GM18861 (cell line): ENCODE measurements around the gene TRMT112.

Experiments used
- ATAC-seq: cut with Tn5 transposase; IDR thresholded peaks from one replicate; pipeline ENCODE4 v1.9.1; 2021; ENCODE audit not compliant: unreplicated experiment

TRMT112 gene

GRCh38 chr11:64317325-64317960 is at the start of gene TRMT112:
Gene TRMT112 (minus strand): TSS chr11:64317559. CDS start chr11:64317526, 33 bp downstream.
- peak; percentile 35 for ATAC-seq

- no peak for ATAC-seq
These were observed 49.4 kb upstream of the TRMT112 start for GRCh38 chr11:64366751-64367150.

GRCh38 chr11:64364911-64365310 is 47.6 kb upstream of the TRMT112 start:
- ATAC-seq = no peak

GRCh38 chr11:64364435-64364834 is 47.1 kb upstream of the TRMT112 start:
- no peak for ATAC-seq

- ATAC-seq = no peak
These were observed 45.0 kb upstream of the TRMT112 start for GRCh38 chr11:64362339-64362738.

- ATAC-seq = no peak
These were observed 44.3 kb upstream of the TRMT112 start for GRCh38 chr11:64361659-64362058.

GRCh38 chr11:64360448-64360921 is 43.1 kb upstream of the TRMT112 start:
- no peak for ATAC-seq

GRCh38 chr11:64359712-64360445 is 42.5 kb upstream of the TRMT112 start:
- no peak for ATAC-seq

GRCh38 chr11:64358907-64359711 is 41.8 kb upstream of the TRMT112 start, which contains the start of gene RPS6KA4:
Gene RPS6KA4 (plus strand): TSS chr11:64359162. CDS start chr11:64359236, 74 bp downstream.
- no peak for ATAC-seq

- no peak for ATAC-seq
These were observed 41.2 kb upstream of the TRMT112 start for GRCh38 chr11:64358536-64358906.

- no peak for ATAC-seq
These were observed 40.7 kb upstream of the TRMT112 start for GRCh38 chr11:64357904-64358535.

GRCh38 chr11:64357446-64357845 is 40.1 kb upstream of the TRMT112 start:
- ATAC-seq = no peak

- no peak for ATAC-seq
These were observed 39.4 kb upstream of the TRMT112 start for GRCh38 chr11:64356498-64357411.

GRCh38 chr11:64355078-64355940 is 38.0 kb upstream of the TRMT112 start:
- no peak for ATAC-seq

- ATAC-seq = no peak
These were observed 36.6 kb upstream of the TRMT112 start for GRCh38 chr11:64353715-64354506.

- no peak for ATAC-seq
These were observed 35.8 kb upstream of the TRMT112 start for GRCh38 chr11:64352995-64353714.

- no peak for ATAC-seq
These were observed 35.0 kb upstream of the TRMT112 start for GRCh38 chr11:64352099-64352994.
